ENCODE results near the gene SRRD.

GRCh38 chr22:26489447-26490036, 5.9 kb downstream of the SRRD start:
- TF ChIP-seq POLR2AphosphoS5 (IDR thresholded peaks at IDR 0.05; ENCODE audit: borderline replicate concordance, low read depth, low read length) (no peak), EZH2 (IDR thresholded peaks at IDR 0.05) (no peak), FOXP2 (optimal IDR thresholded peaks at IDR 0.05; ENCODE audit: control extremely low read depth, extremely low read length, insufficient read depth) (no peak)

Measured in SK-N-MC (cell line).